ENCODE measurements around the gene APOH.
A peak's percentile ranks its signal among the peaks of the same experiment; 100 is the strongest.

The APOH gene

GRCh38 chr17:66233023-66233753, 4.0 kb upstream of the APOH start:
- no peak for DNase-seq

- no peak for DNase-seq
Observed at GRCh38 chr17:66230922-66231591, 1.8 kb upstream of the APOH start.

GRCh38 chr17:66229783-66230538, 746 bp upstream of the APOH start:
- DNase-seq = no peak

GRCh38 chr17:66227212-66228045, 1.8 kb downstream of the APOH start:
- no peak for DNase-seq

- DNase-seq = no peak
Observed at GRCh38 chr17:66222798-66223350, 6.3 kb downstream of the APOH start.

- DNase-seq = no peak
Observed at GRCh38 chr17:66221755-66222530, 7.3 kb downstream of the APOH start.

GRCh38 chr17:66221343-66221742, 7.9 kb downstream of the APOH start:
- DNase-seq = no peak

- DNase-seq = no peak
Observed at GRCh38 chr17:66220079-66220835, 9.0 kb downstream of the APOH start.

GRCh38 chr17:66215529-66215911, 13.7 kb downstream of the APOH start:
- DNase-seq = no peak

GRCh38 chr17:66214884-66215528, 14.2 kb downstream of the APOH start:
- no peak for DNase-seq

GRCh38 chr17:66211047-66211810, 18.0 kb downstream of the APOH start:
- DNase-seq = no peak

GRCh38 chr17:66210208-66210574, 19.0 kb downstream of the APOH start:
- DNase-seq = no peak

- no peak for DNase-seq
Observed at GRCh38 chr17:66207936-66208335, 21.3 kb downstream of the APOH start.

- no peak for DNase-seq
Observed at GRCh38 chr17:66203274-66204015, 25.8 kb downstream of the APOH start.

- peak; percentile 48 for DNase-seq
Observed at GRCh38 chr17:66200685-66201092, 28.5 kb downstream of the APOH start.

- DNase-seq = no peak
Observed at GRCh38 chr17:66198242-66198641, 31.0 kb downstream of the APOH start.

- no peak for DNase-seq
Observed at GRCh38 chr17:66192378-66192687, 36.9 kb downstream of the APOH start.

- DNase-seq = peak; percentile 47
Observed at GRCh38 chr17:66191593-66192377, 37.4 kb downstream of the APOH start, which contains the start of gene CEP112. Gene CEP112 (minus strand): TSS chr17:66192133.

Data from midbrain (tissue), 1 donor.